Activated CD4-positive, alpha-beta T cell treated with anti-CD3 and anti-CD28 coated beads, Interleukin-2, amount 10 ng/mL, durations not matched to agents 7 days and 5 days (primary cell): ENCODE data around the gene TWNK. TPM values are rescaled to one million over a fixed set of nuclear protein-coding genes. Genes with fewer than 3 reads are reported as not detected.

Experiments used
- CTCF ChIA-PET: fragments of 350-600 bp; sonication (Branson Sonifier 250); formaldehyde crosslinking; loops from one replicate; lab custom pipeline; 2021; ENCODE audit warnings: antibody characterized with exemption; lab: Charles Lee
- POLR2A ChIA-PET: fragments of 350-600 bp; sonication (Branson Sonifier 250); formaldehyde crosslinking; loops from one replicate; lab custom pipeline; 2021; ENCODE audit warnings: antibody characterized with exemption; lab: Charles Lee
- DNase-seq: peaks from one replicate; pipeline ENCODE4 v3.0.0-alpha.2; 2020
- H3K27ac Mint-ChIP-seq: one replicate; pipeline ENCODE4 v1.8.0; 2021; ENCODE audit warnings: mild to moderate bottlenecking, moderate library complexity, mixed read lengths
- H3K27me3 Mint-ChIP-seq: one replicate; pipeline ENCODE4 v1.8.0; 2021; ENCODE audit warnings: mixed read lengths
- H3K36me3 Mint-ChIP-seq: one replicate; pipeline ENCODE4 v1.8.0; 2021; ENCODE audit warnings: low read depth, mixed read lengths
- H3K4me1 Mint-ChIP-seq: one replicate; pipeline ENCODE4 v1.8.0; 2021; ENCODE audit warnings: mixed read lengths
- H3K4me3 Mint-ChIP-seq: one replicate; pipeline ENCODE4 v1.8.0; 2021; ENCODE audit warnings: mild to moderate bottlenecking, moderate library complexity, mixed read lengths
- H3K9me3 Mint-ChIP-seq: one replicate; pipeline ENCODE4 v1.8.0; 2021; ENCODE audit warnings: mixed read lengths
- total RNA-seq, 2 experiments: library from RNA; stranded (reverse); gene quantifications; one replicate each; pipeline ENCODE4 v1.2.3, GENCODE V29; 2021

TWNK gene
- total RNA-seq, 2 experiments from 2014 or later, result 9.9 to 11.6 TPM

GRCh38 chr10:100987685-100988049 lies 324 bp downstream of the TWNK start:
- peak overlapping the region; percentile 89 for H3K4me3 Mint-ChIP-seq
- CTCF ChIA-PET, result interaction anchor here (0.6 to 1.9 kb wide), 4 partner anchors 10 to 33 kb away, joined by 3 to 14 read pairs (median 6); no protein-coding TSS in a partner anchor
- no peaks in the 10 kb centered on the region for H3K9me3 Mint-ChIP-seq
- peaks cover 42% of the 10 kb centered on the region for H3K4me1 Mint-ChIP-seq
- H3K36me3 Mint-ChIP-seq, result peaks cover 23% of the 10 kb centered on the region
- H3K27ac Mint-ChIP-seq, result peak overlapping the region; percentile 83
- H3K27me3 Mint-ChIP-seq, result no peaks in the 10 kb centered on the region
- POLR2A ChIA-PET, result no interaction called here
- DNase-seq, result no peak

GRCh38 chr10:100988166-100988565 lies 823 bp downstream of the TWNK start:
- POLR2A ChIA-PET, result no interaction called here
- CTCF ChIA-PET, result interaction anchor here (1.6 to 1.9 kb wide), 2 partner anchors 9 to 21 kb away, joined by 3 to 14 read pairs; no protein-coding TSS in a partner anchor
- peak overlapping the region; percentile 83 for H3K27ac Mint-ChIP-seq
- H3K9me3 Mint-ChIP-seq, result no peaks in the 10 kb centered on the region
- H3K4me1 Mint-ChIP-seq, result peaks cover 42% of the 10 kb centered on the region
- peak overlapping the region; percentile 89 for H3K4me3 Mint-ChIP-seq
- DNase-seq, result no peak
- H3K27me3 Mint-ChIP-seq, result no peaks in the 10 kb centered on the region
- peaks cover 23% of the 10 kb centered on the region for H3K36me3 Mint-ChIP-seq

GRCh38 chr10:100989088-100989487 lies 1.7 kb downstream of the TWNK start:
- Mint-ChIP-seq H3K4me1 (peaks cover 42% of the 10 kb centered on the region), H3K27ac (no peak overlapping the region), H3K4me3 (no peak overlapping the region), H3K27me3 (no peaks in the 10 kb centered on the region), H3K9me3 (no peaks in the 10 kb centered on the region), H3K36me3 (peaks cover 23% of the 10 kb centered on the region)
- ChIA-PET POLR2A (no interaction called here), CTCF (interaction anchor here (1.6 to 1.9 kb wide), 2 partner anchors 8 to 22 kb away, joined by 3 to 14 read pairs; no protein-coding TSS in a partner anchor)
- no peak for DNase-seq

GRCh38 chr10:100993986-100994708 lies 6.8 kb downstream of the TWNK start:
- Mint-ChIP-seq H3K4me1 (peaks cover 29% of the 10 kb centered on the region), H3K4me3 (no peak overlapping the region), H3K27me3 (no peaks in the 10 kb centered on the region), H3K9me3 (no peaks in the 10 kb centered on the region), H3K36me3 (peaks cover 16% of the 10 kb centered on the region), H3K27ac (peak overlapping the region; percentile 66)
- POLR2A ChIA-PET, result no interaction called here
- CTCF ChIA-PET, result interaction anchor here (0.8 kb wide), 1 partner anchor 82 kb away, joined by 3 read pairs; the partner anchor contains the start of gene SLF2
- DNase-seq, result no peak

- Mint-ChIP-seq H3K4me3 (no peak overlapping the region), H3K27me3 (no peaks in the 10 kb centered on the region), H3K27ac (no peak overlapping the region), H3K4me1 (peaks cover 28% of the 10 kb centered on the region), H3K36me3 (peaks cover 14% of the 10 kb centered on the region), H3K9me3 (no peaks in the 10 kb centered on the region)
- POLR2A ChIA-PET, result no interaction called here
- CTCF ChIA-PET, result interaction anchor here (1.5 to 12.7 kb wide), 2 partner anchors 21 to 32 kb away, joined by 3 to 111 read pairs; no protein-coding TSS in a partner anchor
- DNase-seq, result no peak
These were observed 7.8 kb downstream of the TWNK start for GRCh38 chr10:100995181-100995580.

- ChIA-PET POLR2A (no interaction called here), CTCF (interaction anchor here (0.8 to 12.7 kb wide), 13 partner anchors 8 to 64 kb away, joined by 3 to 111 read pairs (median 5); partner anchors contain the start of genes KAZALD1, PDZD7 and SFXN3)
- H3K4me3 Mint-ChIP-seq, result peak overlapping the region; percentile 80
- peaks cover 27% of the 10 kb centered on the region for H3K4me1 Mint-ChIP-seq
- peak; percentile 43 for DNase-seq
- H3K36me3 Mint-ChIP-seq, result peaks cover 3% of the 10 kb centered on the region
- H3K27me3 Mint-ChIP-seq, result peaks cover 2% of the 10 kb centered on the region
- no peaks in the 10 kb centered on the region for H3K9me3 Mint-ChIP-seq
- peak overlapping the region; percentile 95 for H3K27ac Mint-ChIP-seq
These were observed 9.5 kb downstream of the TWNK start for GRCh38 chr10:100996678-100997359.

GRCh38 chr10:100997360-100998182 lies 10.2 kb downstream of the TWNK start:
- peak; percentile 69 for DNase-seq
- ChIA-PET CTCF (interaction anchor here (0.5 to 12.7 kb wide), 20 partner anchors 9 to 472 kb away, joined by 3 to 111 read pairs (median 4); partner anchors contain the start of genes KAZALD1, PDZD7, SFXN3 and SLF2), POLR2A (no interaction called here)
- Mint-ChIP-seq H3K9me3 (no peaks in the 10 kb centered on the region), H3K27ac (peak overlapping the region; percentile 95), H3K4me1 (peaks cover 27% of the 10 kb centered on the region), H3K4me3 (peak overlapping the region; percentile 80), H3K27me3 (peaks cover 2% of the 10 kb centered on the region), H3K36me3 (peaks cover 2% of the 10 kb centered on the region)

- H3K4me1 Mint-ChIP-seq, result peaks cover 27% of the 10 kb centered on the region
- ChIA-PET POLR2A (no interaction called here), CTCF (interaction anchor here (0.5 to 12.7 kb wide), 18 partner anchors 9 to 473 kb away, joined by 3 to 111 read pairs (median 4); partner anchors contain the start of genes PDZD7, SFXN3 and SLF2)
- H3K9me3 Mint-ChIP-seq, result no peaks in the 10 kb centered on the region
- peaks cover 2% of the 10 kb centered on the region for H3K27me3 Mint-ChIP-seq
- peak; percentile 65 for DNase-seq
- H3K36me3 Mint-ChIP-seq, result peaks cover 2% of the 10 kb centered on the region
- H3K27ac Mint-ChIP-seq, result peak overlapping the region; percentile 88
- peak overlapping the region; percentile 80 for H3K4me3 Mint-ChIP-seq
These were observed 11.0 kb downstream of the TWNK start for GRCh38 chr10:100998183-100998990.

- CTCF ChIA-PET, result interaction anchor here (0.7 to 12.7 kb wide), 12 partner anchors 8 to 85 kb away, joined by 3 to 111 read pairs (median 3); partner anchors contain the start of genes PDZD7 and SFXN3
- no peaks in the 10 kb centered on the region for H3K9me3 Mint-ChIP-seq
- peaks cover 27% of the 10 kb centered on the region for H3K4me1 Mint-ChIP-seq
- peaks cover 2% of the 10 kb centered on the region for H3K36me3 Mint-ChIP-seq
- DNase-seq, result peak; percentile 73
- peak overlapping the region; percentile 88 for H3K27ac Mint-ChIP-seq
- H3K27me3 Mint-ChIP-seq, result peaks cover 2% of the 10 kb centered on the region
- H3K4me3 Mint-ChIP-seq, result peak overlapping the region; percentile 80
- POLR2A ChIA-PET, result no interaction called here
These were observed 11.8 kb downstream of the TWNK start for GRCh38 chr10:100998991-100999741.

GRCh38 chr10:100999742-101000126 lies 12.4 kb downstream of the TWNK start, which contains the start of gene LZTS2:
Gene LZTS2 (plus strand): TSS chr10:100999808. CDS start chr10:101002539, 2,731 bp downstream.
- no peak for DNase-seq
- ChIA-PET POLR2A (no interaction called here), CTCF (interaction anchor here (0.7 to 12.7 kb wide), 10 partner anchors 8 to 52 kb away, joined by 3 to 111 read pairs (median 3); no protein-coding TSS in a partner anchor)
- Mint-ChIP-seq H3K36me3 (peaks cover 2% of the 10 kb centered on the region), H3K4me1 (peaks cover 27% of the 10 kb centered on the region), H3K27ac (peak within 1 kb of the TSS; percentile 88), H3K9me3 (no peaks in the 10 kb centered on the region), H3K27me3 (peaks cover 2% of the 10 kb centered on the region), H3K4me3 (peak within 1 kb of the TSS; percentile 80)
